BE2C (cell line): ENCODE results near the gene KRT4.

Experiments
- DNase-seq: peaks from one replicate; pipeline ENCODE4 v3.0.0-alpha.2; 2020
- H3K27me3 ChIP-seq: fragments of 250-450 bp; sonication (Bioruptor Pico); 2 replicates; pipeline ENCODE4 v1.5.1; 2020; ENCODE audit warnings: mild to moderate bottlenecking
- H3K36me3 ChIP-seq: fragments of 250-450 bp; sonication (Bioruptor Pico); 2 replicates; pipeline ENCODE4 v1.5.1; 2020; ENCODE audit warnings: mild to moderate bottlenecking
- H3K4me1 ChIP-seq: fragments of 250-450 bp; sonication (Bioruptor Pico); 2 replicates; pipeline ENCODE4 v1.5.1; 2020
- H3K4me3 ChIP-seq: 2 replicates; pipeline ENCODE4 v1.5.1; 2011; ENCODE audit warnings: low read depth, low read length
- H3K9me3 ChIP-seq: fragments of 250-450 bp; sonication (Bioruptor Pico); 2 replicates; pipeline ENCODE4 v1.5.1; 2020
- CTCF ChIP-seq: IDR thresholded peaks from 2 replicates; pipeline ENCODE4 v1.5.1; 2012; ENCODE audit warnings: mild to moderate bottlenecking, low read depth, low read length

KRT4 gene

DNA sequence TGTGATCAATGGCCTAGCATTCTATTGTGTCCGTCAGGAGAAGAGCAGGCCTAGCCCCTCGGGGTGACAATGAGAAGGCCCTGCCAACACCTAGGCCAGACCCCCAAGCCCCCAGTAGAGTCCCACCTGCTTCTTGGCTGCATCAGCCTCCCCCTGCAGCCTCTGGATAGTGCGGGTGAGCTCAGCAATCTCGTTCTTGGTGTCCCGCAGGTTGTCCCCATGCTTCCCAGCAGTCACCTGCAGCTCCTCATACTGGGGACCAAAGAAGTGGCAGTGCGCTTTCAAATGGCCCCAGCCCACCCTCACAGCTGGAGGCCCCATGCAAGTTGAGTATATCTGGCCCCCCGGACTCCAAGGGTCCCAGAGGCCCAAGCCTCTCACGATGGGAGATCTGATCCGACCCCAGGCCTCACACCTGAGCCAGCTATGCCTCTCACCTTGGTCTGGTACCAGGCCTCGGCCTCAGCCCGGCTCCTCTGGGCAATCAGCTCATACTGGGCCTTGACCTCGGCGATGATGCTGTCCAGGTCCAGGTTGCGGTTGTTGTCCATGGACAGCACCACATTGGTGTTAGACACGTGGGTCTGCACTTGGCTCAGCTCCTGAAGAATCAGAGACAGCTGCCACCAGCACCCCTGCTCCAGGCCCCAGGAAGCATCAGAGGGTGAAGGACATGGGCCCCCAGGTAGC lies 10.0 kb upstream of the KRT4 start:
- Histone ChIP-seq H3K4me1 (no peaks in the 10 kb centered on the region), H3K9me3 (no peaks in the 10 kb centered on the region), H3K36me3 (no peaks in the 10 kb centered on the region), H3K4me3 (no peak overlapping the region), H3K27me3 (peaks cover 22% of the 10 kb centered on the region)
- no peak for DNase-seq
- TF ChIP-seq CTCF, result no peak

DNA sequence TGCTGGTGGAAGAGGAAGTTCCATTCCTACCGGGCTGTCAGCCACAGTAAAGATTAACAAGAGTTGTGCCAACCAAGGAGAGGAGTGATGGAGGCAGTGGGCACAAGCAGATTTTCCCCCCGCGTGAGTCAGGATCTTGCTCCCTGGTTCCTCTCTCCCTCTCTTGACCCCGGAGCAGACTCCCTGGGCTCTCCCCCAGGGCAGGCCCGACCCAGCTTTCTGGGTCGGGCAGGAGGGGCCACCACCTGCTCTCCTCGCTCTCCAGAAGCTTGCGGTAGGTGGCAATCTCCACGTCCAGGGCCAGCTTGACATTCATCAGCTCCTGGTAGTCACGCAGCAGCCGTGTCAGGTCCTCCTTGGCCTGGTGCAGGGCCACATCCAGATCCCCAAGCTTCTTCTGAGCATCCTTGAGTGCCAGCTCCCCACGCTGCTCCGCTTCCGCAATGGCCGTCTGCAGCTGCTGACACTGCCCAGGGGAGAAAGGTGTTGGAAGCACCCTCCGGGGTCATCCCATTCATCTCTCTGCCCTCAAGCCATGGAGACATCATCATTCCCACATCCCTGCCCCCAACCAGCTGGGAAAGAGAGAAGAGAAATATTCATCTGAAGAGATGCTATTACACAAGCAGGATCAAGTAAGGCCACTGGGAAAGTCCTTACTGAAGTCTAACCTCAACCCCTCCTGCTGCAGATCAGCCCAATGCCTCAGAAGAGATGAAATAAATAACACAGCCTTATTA lies 9.0 kb upstream of the KRT4 start:
- Histone ChIP-seq H3K9me3 (no peaks in the 10 kb centered on the region), H3K27me3 (peaks cover 29% of the 10 kb centered on the region), H3K36me3 (no peaks in the 10 kb centered on the region), H3K4me1 (no peaks in the 10 kb centered on the region), H3K4me3 (no peak overlapping the region)
- TF ChIP-seq CTCF, result no peak
- DNase-seq, result no peak

DNA sequence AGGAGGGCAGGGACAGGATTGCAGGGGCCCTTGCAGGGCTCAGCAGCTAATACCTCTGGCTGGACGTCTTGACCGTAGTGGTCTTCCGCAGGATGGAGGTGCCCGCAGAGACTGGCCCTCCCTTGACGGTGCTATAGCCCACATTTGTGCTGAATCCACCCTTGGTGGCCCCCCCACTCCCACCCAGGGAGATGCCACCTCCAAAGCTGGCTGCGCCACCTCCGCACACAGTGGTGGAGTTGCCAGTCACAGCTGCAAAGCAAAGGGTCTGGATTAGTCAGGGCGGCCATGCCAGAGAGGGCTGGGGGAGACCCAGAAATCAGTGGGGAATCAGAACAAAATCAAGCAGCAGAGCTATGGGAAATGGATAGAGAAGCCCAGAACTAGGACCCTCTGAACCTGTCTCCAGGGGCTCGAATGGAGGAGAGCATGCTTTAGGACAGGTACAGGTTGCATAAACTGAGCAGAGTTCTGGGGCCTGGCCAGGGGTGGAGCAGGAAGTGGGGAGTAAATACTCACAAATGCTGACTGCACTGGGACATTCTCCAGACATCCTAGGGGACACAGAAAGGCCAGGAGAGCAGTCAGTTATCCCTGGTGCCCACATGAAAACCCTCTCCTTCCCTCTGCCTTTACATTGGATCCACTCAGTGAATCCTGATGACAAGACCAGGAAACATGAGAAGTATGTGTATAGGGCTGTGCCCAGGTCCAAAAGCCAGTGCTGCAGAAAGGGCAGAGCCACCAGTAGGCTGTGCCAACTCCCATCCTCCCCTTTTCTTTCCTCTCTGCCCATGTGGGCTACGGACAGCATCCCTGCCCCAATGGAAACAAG lies 8.1 kb upstream of the KRT4 start:
- H3K4me3 ChIP-seq, result no peak overlapping the region
- H3K4me1 ChIP-seq, result no peaks in the 10 kb centered on the region
- TF ChIP-seq CTCF, result no peak
- H3K27me3 ChIP-seq, result peaks cover 33% of the 10 kb centered on the region
- no peaks in the 10 kb centered on the region for H3K9me3 ChIP-seq
- H3K36me3 ChIP-seq, result no peaks in the 10 kb centered on the region
- no peak for DNase-seq

DNA sequence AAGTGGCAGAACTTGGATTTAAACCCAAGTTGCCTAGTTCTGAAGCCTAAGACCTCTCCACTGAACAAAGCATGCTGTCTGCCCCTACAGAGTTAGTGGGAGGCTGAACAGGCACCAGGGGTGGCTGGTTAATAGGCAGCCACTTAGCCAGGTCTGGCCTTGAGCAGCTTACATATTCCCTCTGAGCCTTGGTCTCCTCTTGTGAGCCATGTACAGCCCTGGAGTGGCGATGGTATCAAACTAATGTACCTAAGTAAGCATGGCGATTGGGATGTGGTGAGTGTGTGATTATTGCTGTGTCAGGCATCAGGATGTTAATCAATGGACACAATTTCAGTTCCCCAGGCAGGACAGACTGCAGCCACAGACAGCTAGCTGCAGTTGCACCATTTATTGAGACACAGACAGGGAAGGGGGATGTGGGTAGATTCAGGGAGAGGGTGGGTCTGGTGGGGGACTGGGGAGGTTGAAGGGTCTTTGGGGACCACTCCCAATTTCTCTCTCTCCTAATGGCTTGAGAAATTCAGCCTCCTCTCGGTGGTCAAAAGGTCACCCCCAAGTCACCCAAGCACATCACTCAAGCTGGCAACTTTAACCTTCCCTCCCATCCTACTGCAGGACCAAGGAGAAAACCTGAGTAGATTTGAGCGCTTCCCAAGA lies 7.3 kb upstream of the KRT4 start:
- H3K36me3 ChIP-seq, result no peaks in the 10 kb centered on the region
- no peaks in the 10 kb centered on the region for H3K9me3 ChIP-seq
- H3K4me3 ChIP-seq, result no peak overlapping the region
- peaks cover 33% of the 10 kb centered on the region for H3K27me3 ChIP-seq
- no peak for TF ChIP-seq CTCF
- no peaks in the 10 kb centered on the region for H3K4me1 ChIP-seq
- no peak for DNase-seq

DNA sequence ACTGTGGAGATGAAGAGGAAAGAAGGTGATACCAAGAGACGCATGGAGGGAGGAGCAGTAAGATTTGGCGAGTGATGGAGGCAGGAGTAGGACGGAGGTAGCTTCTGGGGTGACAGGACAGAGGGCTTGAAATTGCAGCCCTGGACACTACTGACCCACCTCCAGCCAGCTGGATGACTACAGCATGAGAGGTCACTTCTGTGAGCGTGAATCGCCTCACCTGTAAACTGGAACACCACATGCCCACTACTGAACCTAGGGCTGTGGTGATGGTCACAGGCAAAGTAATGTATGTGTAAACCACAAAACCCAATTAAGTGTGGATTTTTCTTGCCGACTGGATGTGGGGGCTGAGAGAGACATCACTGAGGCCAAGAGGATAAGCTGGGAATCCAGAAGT lies 6.6 kb upstream of the KRT4 start:
- Histone ChIP-seq H3K9me3 (no peaks in the 10 kb centered on the region), H3K4me3 (no peak overlapping the region), H3K4me1 (no peaks in the 10 kb centered on the region), H3K36me3 (no peaks in the 10 kb centered on the region), H3K27me3 (peaks cover 33% of the 10 kb centered on the region)
- no peak for TF ChIP-seq CTCF
- no peak for DNase-seq
